Left forelimb (tissue), 1 donor: Measurements from ENCODE around the gene SHISA7.

Source experiments
- DNase-seq: peaks from one replicate; pipeline ENCODE4 v3.0.0-alpha.2; 2018; ENCODE audit warnings: low spot score

Gene SHISA7

DNA sequence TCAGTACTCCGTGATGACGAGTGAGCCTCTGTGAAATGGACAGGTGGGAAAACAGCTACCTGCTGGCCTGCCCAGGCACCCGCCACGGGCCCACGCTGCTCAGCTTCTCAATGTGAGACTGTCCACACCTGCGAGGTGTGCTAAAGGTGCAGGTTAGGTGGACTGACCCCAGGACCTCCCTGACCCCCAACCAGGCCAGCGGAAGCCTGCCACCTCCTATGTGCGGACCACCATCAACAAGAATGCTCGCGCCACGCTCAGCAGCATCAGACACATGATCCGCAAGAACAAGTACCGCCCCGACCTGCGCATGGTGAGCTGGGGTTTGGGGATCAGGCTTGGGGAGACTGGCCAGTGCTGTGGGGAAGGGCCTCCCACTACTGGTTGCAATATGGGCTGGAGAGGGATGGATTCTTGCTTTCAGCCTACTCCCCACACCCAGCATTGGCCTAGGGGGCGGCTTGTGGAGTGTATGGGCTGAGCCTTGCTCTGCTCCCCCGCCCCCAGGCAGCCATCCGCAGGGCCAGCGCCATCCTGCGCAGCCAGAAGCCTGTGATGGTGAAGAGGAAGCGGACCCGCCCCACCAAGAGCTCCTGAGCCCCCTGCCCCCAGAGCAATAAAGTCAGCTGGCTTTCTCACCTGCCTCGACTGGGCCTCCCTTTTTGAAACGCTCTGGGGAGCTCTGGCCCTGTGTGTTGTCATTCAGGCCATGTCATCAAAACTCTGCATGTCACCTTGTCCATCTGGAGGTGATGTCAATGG, 55.2 kb downstream of the SHISA7 start:
- no peak for DNase-seq

DNA sequence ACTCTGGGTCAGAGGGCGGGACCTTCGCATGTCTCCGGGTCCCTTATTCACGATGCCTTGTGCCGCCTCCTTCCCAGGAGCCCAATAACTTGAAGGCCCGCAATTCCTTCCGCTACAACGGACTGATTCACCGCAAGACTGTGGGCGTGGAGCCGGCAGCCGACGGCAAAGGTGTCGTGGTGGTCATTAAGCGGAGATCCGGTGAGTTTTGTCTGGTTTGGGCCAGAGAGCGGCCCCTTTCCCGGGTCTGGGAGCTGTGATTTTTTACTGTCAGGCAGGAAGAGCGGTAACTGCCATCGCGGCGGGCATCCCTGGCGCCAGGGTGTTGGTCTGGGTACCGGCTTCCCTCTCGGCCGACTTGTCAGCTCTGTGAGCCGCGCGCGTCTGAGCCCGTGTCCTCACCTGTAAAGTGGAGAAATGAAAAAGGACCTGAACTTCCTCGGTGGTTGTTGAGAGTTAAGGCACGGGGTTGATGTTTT, 56.6 kb downstream of the SHISA7 start:
- DNase-seq: no peak

DNA sequence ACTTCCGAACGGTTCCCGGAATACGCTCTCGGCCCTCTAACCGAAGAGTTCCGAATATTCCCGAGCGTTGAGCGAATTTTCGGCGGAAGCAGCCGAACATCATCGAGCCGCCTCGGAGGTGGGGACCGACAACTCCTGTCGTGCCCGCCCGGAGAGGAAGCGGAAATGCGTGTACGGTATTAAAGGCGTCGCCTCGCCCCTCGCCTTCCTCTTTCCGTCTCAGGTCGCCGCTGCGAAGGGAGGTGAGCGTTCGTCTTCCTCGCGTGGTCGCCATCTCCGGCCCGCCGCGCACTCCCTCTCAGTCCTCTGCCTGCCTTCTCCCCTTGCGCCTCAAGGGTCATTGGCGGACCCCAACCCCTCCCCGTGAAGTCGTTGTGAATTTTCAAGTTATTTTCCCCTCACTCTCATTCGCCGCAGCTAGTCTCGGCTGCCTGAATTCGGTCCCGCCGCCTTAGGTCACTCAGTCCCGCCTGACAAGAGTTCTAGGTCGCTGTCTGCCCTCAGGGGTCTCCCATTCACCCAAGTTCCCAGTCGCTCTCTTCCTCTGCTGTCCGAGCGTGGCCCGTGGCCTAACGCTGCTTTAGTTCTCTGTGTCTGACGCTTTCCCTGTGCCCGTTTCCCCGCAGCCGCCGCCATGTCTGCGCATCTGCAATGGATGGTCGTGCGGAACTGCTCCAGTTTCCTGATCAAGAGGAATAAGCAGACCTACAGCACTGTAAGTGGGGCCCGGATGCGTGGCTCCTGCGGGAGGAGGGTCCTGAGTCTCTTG, 57.2 kb downstream of the SHISA7 start, which contains the start of gene RPL28:
RPL28 (plus strand) TSS at position 209 of the 769 bp plus-strand sequence; CDS start at position 635, 426 bp downstream.
- peak; percentile 98 for DNase-seq

DNA sequence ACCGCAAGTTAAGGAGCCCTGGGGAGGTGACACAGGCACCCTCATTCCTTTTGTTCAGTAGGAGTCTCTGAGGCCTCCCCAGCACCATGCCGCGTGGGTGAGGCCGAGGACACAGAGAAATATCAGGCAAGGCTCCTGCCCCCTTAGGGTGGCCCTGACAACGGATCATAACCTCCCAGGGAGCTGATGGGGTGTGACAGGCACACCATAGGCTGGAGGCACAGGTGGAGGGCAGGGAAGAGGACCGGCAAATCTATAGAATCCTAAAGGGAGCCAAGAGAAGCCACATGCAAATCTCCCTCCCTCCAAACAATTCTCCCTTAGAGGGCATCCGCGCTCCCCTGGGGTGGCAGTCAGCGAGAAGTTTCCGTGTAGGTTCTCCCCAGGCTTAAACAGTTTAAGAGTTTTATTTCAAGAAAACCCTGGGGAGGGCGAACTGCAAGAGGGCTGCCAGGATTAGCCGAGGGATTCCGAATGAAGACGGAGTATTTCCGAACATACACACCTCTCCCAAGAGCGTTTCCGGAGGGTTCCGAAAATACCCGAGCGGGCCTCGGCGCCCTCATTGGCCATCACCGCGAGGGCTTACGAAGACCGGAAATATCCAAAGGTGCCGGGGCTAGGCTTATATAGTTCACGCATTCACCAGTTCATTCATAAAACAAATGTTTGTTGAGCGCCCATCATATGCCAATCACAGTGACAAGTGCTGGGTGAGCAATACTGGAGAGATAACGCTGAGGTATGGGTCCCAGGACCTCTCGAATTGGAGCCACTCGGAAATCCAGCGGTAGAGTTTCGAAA, 58.0 kb downstream of the SHISA7 start:
- peak; percentile 95 for DNase-seq

DNA sequence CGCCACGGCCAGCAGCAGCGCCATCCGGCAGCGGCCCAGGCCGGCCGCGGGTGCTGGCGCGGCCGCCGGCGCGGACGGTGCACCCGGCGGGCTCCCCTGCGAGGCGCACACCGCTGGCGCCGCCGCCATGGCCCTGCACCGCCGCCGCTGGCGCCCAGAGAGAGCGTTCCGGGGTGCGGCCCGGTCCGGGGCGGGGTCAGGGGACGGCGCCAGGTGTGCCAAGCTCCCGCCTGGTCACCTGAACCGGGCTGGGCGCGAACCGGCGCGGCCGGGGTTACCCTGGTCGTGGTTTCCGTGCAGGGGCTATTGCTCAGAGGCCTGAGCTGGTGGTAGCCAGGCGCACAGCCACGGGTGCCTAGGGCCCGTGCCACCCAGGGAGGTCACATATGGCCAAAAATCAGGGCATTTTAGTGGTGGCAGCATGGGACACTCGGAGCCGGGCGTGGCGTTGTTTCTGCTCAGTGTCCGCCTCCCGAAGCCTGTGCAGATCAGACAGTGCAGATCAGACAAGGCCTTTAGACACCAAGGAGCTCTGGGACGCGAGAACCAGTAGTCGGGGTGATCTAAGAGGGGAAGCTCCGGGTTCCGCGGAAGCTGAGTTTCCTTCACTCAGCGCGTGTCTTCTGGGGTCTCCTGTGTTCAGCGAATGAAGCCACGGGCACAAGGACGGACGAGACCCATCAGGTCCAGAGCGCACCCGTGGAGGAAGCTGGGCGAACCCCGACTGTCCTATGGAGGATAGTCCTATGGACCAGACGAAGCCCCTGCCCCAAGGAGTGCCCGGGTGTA, 58.8 kb downstream of the SHISA7 start, which contains the start of gene TMEM238:
TMEM238 (minus strand) TSS at position 162 of the 789 bp plus-strand sequence; CDS start at position 129, 33 bp downstream.
- no peak for DNase-seq

DNA sequence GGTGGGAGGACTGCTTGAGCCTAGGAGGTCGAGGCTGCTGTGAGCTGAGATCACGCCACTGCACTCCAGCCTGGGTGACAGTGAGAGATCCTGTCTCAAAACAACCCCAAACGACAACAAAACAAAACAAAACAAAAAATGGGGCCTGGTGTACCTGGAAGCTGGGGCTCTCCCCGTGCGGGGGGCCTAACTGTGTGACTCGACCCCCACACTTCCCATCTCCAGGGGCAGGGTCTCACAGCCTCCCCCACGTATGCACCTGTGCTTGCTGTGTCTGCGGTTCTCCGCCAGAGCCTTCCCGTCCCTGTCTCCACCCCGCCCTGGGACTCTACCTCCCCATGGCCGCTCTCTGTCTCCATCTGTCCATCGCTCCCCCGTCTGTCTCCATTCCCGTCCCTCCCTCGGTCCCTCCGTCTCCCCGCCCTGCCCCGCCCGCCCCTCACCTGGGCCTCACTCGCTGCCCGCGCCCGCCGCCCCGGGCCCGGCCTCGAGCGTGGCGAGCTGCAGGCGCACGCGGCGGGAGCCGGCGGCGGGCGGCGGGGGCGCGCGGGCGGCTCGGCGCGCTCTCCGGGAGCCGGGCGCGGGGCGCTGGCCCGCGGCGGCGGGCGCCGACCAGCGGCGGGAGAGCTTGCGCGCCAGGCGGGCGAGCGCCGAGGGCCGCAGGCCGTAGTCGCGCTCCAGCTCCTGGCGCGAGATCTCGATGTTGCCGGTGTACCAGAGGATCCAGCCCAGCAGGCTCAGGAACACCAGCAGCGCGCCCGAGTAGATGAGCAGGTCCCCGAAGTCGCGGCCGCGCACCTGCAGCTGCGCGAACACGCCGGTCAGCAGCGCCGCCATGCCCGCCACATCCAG, 59.6 kb downstream of the SHISA7 start:
- DNase-seq: no peak

DNA sequence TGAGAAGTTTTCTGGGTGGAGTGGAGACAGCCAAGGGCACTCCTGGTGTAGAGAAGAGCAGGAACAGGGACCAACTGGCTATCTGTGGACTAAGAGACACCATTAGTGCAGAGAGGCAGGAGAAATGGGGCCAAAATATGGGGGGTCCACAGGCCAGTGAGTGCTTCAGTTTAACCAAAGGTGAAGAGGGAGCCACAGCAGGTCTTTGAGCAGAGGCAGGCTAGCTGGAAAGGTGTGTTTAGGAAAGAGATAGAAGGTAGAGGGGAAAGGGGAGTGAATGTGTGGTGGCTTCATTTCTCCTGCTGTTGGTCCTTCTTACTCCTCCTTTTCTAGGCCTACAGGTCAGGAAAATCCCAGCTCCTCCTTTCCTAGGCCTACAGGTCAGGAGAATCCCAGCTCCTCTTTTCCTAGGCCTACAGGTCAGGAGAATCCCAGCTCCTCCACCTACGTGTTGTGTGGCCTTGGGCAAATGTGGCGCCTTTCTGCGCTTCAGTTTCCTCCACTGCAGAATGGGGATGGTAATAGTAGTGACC, 60.5 kb downstream of the SHISA7 start:
- no peak for DNase-seq

DNA sequence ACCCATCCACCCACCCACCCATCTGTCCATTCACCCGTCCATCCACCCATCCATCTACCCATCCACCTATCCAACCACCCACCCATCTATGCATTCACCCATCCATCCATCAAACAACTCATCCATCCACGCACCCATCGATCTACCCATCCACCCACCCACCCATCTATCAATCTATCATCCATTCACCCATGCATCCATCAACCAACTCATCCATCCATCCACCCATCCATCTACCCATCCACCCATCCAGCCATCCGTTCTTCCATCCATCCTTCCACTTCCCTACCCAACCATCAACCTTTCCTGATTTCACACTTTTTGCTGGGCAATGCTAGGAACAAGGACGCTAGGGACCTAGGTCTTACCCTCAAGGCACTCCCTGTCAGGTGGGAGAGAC, 61.1 kb downstream of the SHISA7 start:
- DNase-seq: no peak

DNA sequence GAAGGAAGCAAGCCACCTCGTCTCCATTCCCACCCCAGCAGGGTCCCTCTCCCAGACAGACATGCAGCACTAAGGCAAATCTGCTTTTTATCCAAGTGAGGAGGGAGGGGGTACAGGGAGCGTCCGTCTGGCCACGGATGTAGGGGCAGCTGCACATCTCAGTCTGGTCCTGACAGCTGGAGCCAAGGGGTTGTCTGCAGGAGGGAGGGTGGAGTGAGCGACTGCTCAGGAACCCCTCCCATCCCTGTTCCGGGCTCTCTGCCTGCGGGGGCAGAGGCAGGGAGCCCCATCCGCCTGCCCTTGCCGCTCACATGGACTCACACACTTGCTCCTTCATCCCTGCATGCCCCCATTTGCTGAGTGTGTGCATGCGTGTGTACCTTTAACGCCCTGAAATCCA, 63.9 kb downstream of the SHISA7 start:
- no peak for DNase-seq
